Cortex of kidney (tissue), 1 donor: ENCODE measurements around the gene ACAP2.
"Not testable (repeated sequence)": the region's sequence is repeated elsewhere in the genome, so short reads cannot be mapped to it uniquely, and the experiment has no call there.

Experiments used
- DNase-seq: peaks from one replicate; lab custom pipeline; 2025; lab: John Stamatoyannopoulos, UW

The ACAP2 gene

DNA sequence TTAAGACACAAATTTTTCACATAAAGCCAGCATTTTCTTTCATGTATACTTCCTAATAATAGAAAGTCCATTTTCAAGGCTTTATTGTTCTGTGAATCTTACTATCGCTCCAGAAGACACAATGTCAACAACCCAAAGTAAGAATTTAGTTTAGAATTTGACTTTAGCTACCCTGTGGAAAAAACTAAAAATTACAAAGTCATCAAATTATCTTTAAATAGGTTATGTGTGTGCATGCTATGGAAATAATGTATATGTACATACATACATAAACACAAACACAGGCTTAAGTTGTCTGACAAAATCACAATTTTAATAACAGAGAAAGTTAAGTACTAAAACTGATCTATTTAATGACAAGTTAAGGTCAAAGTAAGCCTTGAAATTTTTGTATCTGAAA lies 151.7 kb downstream of the ACAP2 start:
- DNase-seq, result no peak

DNA sequence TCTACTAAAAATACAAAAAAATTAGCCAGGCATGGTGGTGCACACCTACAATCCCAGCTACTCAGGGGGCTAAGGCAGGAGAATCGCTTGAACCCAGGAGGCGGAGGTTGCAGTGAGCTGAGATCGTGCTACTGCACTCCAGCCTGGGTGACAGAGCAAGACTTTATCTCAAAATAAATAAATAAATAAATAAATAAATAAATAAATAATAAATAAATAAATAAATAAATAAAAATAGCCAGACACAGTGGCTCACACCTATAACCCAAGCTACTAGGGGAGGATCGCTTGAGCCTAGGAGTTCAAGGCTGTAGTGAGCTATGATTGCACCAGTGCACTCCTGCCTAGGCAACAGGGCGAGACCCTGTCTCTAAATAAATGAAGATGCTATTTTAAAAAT lies 152.2 kb downstream of the ACAP2 start:
- not testable (repeated sequence) for DNase-seq

DNA sequence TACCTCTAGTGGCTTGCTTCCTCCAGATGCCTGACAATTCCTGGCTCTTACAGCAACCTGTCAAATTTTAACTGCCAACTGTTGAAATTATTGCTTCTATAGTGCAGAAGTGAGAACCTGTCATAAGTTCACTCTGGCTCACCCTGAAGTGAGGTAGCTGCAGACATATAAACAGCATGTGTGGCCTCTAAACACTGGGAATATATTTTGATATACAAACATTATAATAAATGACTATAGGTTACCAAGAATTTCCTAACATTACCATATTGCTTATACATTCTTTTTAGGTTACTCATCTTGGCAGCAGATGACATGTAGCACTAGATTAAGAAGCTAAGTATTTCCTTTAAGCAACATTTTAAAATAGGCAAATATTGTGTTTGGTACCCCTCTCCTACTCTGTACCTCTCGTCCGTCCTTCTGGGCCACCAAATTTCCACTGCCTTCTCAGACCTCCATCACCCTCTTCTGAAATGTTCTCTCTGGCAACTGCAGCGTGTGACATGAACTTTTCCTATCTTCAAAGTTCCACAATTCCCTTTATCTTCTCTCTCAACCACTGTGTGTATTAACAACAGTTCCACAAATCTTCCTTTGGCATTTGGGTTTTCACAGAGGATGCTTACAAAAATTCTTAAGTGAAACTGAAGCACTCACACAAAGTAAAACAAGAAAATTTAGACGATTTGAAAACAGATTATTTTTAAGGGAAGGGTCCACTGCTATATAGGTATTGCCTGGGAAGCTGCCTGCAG lies 156.5 kb downstream of the ACAP2 start:
- DNase-seq, result no peak

DNA sequence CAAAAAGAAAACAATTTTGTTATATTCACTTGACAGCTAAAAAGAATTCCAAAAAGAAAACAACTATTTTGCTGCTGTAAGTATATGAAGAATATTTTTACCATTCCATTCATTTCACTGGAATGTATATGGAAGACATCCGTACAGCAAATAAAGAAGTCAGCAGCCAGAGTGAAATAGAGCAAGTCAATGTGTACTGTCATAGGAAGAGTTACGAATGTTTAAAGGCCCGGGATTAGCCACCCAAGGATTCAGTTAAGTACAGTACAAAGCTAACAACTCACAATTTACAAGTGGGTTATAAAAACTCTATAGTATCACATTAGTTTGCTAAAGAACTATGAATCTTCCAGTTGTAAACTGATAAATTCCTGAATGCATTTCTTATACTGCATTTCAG lies 157.4 kb downstream of the ACAP2 start:
- DNase-seq, result no peak

DNA sequence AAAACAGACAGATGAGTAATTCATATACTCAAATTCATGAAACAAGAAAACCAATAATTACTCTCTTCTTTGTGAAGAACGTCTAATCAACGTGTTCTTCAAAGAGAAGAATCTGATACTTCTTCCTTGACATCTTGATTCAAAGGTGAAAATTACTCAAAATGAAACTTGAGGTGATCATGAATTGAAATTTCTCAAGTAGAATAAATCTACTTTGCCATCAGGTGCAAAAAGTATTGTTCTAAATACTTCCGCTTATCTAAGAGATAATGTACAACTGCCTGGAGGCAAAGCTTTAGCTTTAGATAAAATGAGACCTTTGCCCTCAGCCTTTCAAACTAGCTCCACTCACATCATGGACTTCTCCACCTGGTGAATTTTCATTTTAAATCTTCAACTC lies 158.0 kb downstream of the ACAP2 start:
- no peak for DNase-seq

DNA sequence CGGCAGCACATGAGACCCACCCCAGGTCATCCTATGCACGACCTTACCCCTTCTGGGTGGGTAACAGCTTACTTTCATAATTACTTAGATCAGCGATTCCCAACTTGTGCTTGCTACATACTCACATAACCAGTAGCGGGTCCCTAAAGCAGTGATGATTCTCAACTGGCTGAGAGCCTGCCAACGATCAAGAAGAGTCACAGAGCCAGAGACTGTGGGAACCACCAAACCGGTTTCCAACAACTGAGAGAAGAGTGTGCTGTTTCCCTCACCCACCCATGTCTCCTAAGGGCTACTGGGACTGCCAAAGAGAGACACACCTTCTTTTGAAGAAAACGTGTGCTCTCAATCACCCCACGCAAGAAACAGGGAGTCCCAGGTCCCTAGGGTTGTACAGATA lies 159.9 kb downstream of the ACAP2 start:
- DNase-seq, result no peak

DNA sequence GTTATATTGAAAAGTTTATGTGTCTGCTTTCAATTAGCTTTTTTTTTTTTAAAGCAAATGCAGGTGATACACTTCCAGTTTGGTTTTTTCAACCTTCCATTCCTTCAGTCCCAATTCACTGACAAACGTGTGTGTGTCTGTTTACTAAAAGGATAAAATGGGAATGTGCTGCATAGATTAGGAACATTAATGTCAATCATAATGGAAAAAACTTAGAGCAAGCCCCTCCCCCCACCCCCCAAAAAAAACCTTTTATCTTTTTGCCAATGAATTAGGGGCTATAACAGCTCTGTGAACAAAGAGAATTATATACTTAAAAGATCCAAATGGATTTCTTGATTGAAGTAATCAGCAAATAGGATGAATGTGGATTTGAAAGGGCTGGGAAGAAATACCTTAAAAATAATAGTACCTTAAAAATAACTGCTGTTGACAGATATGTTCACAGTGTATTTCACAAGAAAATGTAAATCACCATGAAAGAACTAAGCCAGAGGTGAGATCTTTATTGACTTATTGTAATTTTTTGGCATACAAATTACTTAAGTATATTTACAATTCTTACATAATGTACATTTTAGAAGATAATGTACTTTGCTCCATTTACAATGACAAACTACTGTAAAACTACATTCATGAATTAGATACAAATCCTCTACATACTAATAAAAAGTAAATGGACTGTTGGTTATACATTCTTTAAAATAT lies 168.4 kb downstream of the ACAP2 start:
- DNase-seq, result no peak

DNA sequence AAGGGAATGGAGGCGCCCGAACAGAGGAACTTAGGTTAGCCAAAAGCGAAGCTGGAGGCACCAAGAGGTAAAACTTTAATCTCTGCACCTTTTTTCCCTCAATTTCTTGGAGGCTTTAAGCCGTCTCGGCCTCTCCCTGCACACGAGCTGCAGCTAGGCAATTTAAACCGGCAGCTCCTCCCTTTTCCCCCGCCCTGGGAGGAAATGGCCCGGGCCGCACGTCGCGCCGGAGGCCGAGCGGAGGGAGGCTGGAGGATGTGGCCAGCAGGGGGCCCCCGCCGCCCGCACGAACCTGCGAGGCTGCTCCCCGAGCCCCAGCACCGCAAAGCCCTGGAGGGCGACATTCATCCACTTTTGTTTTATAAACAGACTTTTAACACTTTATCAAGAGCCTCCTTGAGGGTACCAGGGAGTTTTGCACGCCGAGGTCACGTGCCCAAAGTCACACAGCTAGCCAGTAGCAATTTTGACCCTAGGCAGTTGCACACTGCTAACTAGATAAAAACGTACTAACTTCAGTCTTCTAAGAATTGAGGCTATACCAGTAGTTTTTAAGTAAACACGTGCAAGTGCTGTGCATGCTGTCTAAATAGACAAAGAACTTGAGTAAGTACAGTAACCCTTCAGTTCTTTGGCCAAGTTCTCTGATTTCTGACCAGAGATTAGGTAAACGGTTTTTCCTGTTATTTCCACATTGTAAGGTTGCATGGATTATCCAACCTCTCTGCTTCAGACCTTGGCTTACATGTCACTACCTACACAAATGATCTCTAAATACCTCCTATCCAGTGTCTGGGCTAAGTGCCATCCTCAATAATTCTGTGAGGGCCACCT lies 171.2 kb downstream of the ACAP2 start:
- peak; percentile 70 for DNase-seq

DNA sequence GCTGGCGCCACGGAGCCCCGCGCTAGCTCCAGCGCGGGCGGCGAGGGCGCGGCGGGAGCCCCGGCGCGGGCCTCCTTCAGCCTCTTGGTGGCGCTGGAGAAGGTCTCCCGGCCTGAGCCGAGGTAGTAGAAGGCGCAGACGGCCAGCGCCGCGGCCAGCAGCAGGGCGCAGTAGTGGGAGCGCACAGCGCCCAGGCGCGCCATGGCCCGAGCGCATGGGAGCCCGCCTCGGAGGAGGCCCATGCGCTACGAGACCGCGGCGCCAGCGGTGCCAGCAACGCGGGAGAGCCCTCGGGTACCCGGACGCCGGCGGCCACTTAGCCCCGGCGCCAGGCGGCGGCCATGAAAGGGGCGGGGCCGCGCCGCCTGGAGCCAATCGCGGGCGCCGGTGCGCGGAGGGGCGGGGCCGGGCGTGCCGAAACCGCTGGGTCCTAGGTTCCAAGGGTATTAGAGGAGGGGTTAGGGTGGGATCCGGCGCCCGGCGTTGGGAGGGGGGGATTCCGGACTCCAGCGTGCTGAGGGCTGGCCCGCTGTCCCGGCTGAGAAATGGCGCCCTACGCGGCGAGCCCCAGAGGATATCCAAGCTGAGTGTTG lies 171.9 kb downstream of the ACAP2 start, which contains the start of gene XXYLT1:
Gene XXYLT1, minus strand, starts transcription at position 343 of the 593 bp plus-strand sequence. Its CDS starts 101 bp downstream, at position 242.
- DNase-seq, result no peak

DNA sequence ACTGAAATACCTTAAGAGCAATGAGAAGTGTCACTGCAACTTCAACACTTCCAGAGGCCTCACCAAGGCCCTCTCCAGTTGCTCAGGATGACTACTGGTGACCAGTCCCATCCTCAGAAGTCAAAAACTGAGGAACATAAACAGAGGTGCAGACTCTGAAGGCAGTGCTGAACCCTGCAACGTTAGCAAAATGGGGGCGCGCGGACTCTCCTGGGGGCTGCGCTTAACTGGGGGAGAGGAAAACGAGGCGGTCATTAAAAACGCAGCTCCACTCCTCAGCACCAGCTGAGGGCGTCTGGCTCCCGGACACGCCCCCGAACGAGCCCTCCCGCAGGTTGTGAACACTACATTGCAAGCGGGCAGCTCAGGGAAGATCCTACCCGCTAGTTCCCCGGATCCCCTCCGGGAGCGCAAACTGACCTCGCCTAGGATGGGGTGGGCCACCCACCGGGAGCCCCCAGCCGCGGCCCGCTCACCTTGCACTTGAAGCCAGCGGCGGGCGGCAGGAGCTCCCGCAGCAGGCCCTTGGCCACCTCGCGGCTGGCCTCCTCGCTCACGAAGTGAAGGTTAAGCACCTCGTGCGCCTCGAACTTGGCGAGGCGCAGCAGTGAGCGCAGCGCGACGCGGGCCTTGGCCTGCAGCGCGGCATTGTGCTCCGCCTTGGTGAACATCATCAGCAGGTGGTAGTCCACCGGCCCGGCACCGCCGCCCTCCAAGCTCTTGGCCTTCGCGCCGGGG lies 172.6 kb downstream of the ACAP2 start:
- DNase-seq, result no peak

DNA sequence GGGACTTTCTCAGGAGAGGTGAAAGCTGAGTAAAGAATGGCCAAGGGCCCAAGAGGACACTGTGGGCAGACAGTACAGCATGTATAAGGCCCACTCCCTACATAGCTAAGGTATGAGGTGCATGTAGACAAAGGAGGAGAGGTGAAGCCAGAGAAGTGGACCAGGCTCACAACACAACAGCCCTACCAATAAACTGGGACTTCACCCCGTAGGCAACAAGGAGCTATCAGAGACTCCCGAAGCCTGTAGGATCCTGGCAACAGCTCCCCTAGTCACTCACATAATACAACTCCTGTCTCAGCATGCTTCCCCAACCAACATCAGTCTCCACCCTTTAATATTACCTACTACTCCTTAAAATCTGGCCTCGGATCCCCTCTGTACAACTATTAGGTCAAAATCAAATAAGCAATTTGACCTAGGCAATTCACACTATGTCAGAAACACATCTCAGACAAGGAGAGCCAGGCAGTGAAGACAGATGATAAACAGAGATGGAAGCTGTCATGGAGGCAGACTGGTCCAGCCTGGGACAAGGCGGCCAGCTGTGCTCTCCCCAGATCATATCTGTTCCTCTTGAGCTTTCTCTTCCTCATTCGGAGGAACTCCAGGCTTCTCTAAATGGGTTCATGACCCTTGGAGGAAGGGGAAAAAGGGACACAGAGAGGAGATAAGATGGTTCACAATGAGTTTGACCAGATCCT lies 173.3 kb downstream of the ACAP2 start:
- DNase-seq, result no peak

DNA sequence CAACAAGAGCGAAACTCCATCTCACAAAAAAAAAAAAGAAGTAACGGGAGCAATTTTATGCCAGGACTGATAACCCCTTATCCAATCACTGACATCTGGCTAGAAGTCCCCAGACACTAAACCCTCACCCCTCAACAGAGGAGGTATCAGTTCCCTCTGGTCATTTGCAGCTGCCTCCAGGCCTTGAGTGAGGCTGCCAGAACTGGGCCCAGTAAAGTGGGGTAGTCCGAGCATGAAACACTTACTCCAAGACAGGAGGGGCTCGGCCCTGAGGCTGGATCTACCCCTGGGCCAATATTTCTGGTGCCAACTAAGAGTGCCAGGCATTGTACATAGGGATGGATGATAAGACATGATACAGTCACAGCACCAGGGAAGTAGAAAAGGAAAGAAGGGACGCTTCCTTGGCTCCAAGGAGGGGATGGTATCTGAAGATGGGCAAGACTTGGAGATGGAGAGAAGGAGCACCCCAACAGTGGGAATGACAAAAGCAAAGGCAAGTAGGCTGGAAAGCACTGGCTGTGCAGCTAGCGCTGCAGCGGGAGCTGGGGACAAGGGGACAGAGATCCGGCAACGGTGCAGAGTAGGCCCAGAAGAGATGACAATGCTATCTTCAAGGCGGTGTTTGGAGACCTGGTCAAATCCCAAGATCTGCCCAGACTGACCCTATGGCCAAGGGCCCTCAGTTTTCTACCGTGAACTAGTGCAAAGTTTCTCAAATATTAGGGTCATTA lies 174.1 kb downstream of the ACAP2 start:
- DNase-seq, result no peak

DNA sequence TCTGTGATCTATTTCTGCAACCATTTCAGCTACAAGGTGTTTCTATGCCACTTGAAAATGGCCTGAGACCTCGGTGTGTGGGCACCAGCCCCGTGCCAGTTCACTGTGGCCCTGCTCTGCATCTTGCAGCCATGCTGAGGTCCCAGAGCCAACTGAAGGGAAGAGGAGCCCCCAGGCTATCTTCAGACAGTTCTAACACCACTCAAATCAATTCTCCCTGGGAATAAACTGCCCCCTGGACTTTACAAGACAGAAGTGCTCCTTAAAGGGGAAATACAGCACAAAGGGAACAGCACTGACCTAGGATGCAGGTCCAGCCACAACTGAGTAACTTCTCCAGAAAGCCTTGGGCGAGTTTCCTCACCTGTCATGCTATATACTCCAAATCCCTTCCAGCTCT lies 175.7 kb downstream of the ACAP2 start:
- DNase-seq, result no peak

DNA sequence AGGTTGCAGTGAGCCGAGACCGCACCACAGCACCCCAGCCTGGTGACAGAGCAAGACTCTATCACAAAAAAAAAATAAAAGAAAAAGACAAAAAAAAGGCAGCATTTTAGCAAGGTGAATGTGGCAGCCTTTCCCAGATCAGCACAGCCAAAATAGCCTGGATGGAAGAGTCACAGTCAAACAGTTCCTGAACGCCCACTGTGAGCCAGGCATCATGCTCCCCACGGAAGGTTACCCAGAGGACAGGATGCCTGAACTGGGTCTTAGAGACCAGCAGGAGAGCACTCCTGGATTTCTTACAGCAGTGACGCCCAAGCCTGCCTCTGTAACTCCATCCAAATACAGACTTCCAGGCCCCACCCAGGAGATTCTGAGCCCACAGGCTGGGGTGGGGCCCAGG lies 176.4 kb downstream of the ACAP2 start:
- no peak for DNase-seq

DNA sequence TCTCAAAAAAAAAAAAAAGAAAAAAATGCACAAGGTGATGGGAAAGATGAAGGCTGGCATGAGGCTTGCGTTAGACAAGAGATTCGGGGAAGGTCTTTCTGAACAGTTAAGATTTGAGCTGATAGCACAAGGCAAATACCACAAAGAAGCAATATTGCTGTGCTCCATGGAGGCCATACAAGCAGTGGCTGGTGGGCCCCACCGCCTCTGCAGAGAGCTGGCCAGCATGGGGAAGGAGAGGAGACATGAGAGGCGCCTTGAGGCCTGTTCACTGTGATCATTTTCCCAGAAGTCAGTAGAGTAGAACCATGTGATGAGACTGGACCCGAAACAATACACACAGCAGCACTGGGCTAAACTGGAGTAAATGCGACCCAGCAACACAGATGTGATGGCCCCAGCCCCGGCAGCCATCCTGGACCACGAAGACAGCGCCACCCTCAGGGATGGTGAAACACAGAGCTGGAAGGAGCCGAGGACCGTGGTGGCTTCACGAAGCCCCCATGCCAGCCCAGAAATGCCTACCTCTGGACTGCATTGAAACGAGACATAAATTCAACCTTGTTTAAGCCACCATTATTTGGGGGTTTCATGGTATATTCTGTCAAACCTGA lies 177.3 kb downstream of the ACAP2 start:
- no peak for DNase-seq

DNA sequence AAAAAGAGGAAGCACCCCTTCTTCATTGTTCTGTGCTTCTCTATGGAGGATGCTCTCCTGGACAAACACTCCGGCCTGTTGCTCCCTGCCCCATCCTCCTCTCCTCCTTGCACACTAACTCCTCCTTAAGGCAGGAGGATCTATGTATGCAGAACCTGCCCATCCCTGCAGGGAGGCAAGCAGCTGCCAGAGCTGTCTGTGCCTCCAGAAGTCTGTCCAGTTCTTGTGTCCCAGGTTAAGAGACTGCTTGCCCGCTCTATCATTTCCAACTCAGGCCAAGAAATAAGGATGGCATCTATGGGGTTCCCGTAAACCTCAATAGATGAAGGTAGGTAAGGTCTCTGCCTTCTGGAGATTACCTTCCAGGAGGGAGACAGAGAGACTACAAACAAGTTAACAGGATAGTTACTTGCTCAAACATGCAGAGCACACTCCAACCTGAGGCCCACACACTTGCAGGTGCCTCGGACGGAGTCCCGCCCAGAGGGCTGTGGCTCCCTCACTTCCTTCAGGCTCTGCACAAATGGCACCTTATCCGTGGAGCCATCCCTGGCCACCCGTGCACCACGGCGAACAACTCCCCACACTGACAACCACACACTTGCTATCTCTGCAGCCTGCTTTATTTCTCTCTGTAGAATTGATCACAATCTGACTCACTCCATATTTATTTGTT lies 178.8 kb downstream of the ACAP2 start:
- no peak for DNase-seq

DNA sequence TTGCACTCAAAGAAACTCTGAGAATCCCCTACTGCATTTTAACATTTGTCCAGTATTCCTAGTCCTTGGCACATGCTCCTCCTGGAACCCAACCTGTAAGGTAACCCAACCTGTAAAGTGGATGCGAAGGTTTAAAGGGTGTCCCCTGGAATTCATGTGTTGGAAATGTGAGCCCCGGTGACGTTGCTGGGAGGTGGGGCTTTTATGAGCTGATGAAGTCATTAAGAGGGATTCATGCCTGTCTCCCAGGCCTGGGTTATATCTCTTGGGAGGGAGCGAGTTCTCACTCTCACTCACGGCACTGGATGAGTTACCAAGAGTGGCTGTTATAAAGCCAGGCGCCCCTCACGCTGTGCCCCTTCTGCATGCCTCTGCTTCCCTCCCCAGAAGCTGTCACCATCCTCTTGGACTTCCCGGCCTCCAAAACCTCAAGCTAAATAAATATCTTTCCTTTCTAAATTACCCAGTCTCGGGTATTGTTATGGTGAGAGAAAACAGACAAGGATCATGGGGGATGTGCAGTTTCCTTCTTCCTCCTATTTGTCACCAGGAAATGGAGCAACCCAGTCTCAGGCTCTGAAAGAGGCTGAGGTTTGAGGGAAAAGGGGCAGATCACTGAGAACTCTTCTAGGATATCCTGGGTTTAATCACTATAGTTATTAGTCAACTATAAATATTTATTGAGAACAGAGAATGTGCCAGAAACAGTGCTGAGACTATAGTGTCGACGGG lies 179.5 kb downstream of the ACAP2 start:
- no peak for DNase-seq

DNA sequence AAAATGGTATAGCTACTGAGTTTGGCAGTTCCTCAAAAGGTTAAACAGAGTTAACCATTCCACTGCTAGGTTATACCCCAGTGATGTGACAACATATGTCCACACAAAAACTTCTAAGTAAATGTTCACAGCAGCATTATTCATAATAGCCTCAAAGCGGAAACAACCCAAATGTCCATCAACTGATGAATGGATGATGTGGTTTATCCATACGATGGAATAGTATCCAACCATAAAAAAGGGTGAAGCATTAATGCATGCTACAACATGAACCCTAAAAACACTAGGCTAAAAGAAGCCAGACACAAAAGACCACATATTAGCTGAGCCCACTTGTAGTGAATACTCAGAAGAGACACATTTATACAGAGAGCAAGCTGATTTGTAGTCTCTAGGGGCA lies 180.9 kb downstream of the ACAP2 start:
- DNase-seq, result no peak
